GOT3 (cell line): ENCODE data around the gene RNU5D-1.
"Not testable (repeated sequence)": the region's sequence is repeated elsewhere in the genome, so short reads cannot be mapped to it uniquely, and the experiment has no call there.

Source experiments
- DNase-seq: peaks from one replicate; lab custom pipeline; 2025; ENCODE audit warnings: mixed read lengths; lab: John Stamatoyannopoulos, UW

Gene RNU5D-1

DNA sequence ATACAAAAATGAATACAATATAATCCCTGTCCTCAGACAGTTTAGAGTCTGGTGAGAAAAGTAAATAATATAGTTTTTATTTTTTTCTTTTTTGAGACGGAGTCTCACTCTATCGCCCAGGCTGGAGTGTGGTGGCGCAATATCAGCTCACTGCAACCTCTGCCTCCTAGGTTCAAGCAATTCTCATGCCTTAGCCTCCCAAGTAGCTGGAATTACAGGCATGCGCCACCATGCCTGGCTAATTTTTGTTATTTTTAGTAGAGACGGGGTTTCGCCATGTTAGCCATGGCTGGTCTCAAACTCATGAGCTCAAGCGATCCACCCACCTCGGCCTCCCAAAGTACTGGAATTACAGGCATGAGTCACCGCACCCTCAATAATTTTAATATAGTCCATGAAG lies 31.6 kb downstream of the RNU5D-1 start:
- DNase-seq: not testable (repeated sequence)

DNA sequence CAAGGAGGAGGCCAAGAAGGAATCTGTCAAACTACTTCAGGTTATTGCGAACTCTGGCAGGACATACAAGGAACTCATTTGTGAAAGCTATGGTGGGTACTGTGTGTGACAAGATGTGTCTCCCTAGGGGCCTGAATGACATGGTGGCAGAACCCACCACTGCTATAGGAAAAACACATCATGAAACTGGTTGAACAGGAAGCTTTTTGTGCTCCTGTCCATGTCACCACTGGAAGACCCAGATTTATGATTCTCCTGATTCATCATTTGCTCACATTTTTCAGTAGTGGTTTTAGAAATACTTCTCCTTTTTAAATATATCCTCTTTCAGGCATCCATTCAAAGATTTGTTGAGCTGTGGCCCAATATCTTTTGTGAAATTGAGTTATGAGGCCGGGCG lies 32.8 kb downstream of the RNU5D-1 start:
- DNase-seq: no peak

DNA sequence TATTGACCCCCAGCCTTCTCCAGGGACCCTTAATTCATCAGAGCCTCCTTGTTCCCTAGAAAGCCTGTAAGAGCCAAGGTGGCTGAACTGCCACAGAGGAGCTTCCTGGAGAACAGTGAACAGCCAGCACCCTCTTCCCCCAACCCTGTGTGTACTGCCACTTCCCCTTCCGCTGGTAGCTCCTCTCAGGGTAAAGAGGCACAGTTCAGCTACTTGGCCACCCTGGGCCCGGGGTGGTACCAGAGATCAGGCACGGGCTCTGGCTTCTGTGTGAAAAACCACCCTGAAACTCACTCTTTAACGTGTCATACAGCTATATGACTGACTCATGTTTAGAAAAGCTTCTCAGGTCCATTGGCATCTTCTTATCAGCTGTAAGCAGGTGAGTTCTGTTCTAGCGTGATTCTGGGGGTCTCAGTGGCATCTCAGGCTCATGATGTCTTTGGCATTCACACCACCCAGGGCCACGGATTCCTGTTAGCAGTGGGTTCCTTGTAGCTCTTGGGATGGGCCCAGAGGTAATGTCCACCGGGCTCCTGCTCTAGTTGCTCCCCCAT lies 34.1 kb downstream of the RNU5D-1 start:
- DNase-seq: no peak

DNA sequence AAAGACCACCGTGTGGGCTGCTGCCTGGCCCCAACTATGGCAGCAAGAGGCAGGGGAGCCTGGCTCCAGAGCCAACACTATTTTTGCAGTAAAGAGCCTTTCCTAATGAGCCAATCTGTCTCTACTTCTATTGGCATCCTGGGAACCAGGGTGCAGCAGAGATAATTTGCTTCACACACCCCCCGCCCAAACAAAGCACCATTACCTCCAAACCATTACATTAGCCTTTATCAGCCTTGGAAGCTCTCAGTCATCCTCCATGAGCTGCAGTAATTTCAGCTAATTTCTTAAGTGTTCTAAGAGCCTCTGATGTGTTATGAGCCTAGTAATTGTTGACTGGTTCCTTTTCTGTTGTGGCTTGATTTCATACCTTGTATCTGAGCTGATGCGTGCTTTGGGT lies 34.9 kb downstream of the RNU5D-1 start:
- DNase-seq: no peak

DNA sequence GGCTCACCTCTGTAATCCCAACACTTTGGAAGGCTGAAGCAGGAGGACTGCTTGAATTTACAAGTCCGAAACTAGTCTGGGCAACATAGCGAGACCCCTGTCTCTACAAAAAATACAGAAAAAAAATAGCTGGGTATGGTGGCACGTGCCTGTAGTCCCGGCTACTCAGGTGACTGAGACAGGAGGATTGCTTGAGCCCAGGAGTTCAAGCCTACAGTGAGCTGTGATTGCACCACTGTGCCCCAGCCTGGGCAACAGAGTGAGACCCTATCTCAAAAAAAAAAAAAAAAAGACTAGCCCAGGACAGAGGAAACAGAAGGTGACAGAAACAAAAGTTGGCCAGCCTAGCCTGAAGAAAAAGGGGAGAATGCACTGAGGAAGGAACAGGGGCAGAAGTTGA lies 35.3 kb downstream of the RNU5D-1 start:
- no peak for DNase-seq

DNA sequence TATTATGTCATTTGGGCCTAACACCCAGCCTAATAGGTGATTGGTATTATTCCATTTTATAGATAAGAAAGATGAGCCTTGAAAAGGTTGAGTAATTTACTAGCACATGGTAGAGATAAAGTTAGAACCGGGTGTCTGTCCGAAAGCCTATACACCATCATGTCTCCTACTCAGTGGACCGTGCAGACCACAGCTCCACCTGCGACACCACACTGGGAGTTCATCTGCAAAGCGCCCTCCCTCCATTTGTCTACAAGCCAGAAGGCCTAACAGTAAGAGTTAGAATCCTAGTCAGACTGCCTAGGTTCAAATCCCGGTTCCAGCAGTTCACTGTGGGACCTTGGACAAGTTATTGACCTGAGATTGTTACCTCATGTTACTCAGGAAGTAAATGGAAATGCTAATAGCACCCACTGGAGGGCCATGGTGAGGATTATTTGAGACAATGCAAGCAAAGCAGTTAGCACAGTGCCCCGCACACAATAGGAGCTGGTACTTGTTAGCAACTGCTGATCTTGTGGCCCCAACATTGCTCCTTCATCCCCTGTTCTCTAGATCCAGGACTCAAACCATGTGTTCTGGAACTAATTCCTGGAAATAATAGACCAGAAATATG lies 36.0 kb downstream of the RNU5D-1 start:
- no peak for DNase-seq

DNA sequence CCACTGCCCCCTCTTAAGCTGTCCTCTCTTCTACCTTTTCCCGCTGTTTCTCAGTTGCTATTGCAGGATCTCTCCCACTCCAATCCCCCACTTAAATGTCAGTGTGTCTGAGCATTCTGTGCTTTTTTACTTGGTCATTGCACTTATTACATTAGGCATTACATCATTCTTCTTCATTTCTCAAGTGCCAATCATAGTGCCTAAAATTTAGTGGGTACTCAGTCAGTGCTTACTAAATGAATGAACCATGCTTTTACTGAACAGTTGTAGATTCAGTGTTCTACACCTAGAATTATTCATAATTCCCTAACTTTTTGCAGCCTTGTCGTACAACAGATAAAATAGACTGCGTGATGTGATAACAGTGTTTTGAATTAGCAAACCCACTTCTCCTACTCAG lies 37.1 kb downstream of the RNU5D-1 start:
- DNase-seq: no peak

DNA sequence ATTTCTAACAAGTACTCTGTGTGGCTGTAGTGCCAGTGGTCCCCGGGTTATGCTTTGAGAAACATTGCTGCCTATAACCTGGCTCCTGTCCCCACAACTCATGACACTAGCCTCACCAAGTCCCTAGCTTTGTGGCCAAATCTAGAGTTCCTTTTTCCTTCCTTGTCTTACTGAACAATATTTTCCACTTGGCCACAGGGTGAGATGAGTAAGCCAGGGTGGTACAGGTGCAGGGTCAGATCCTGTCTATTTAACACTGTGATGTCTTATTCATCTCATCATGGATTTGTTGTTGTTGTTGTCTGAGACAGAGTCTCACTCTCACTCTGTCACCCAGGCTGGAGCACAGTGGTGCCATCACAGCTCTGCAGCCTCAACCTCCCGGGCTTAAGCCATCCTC lies 37.8 kb downstream of the RNU5D-1 start:
- no peak for DNase-seq

DNA sequence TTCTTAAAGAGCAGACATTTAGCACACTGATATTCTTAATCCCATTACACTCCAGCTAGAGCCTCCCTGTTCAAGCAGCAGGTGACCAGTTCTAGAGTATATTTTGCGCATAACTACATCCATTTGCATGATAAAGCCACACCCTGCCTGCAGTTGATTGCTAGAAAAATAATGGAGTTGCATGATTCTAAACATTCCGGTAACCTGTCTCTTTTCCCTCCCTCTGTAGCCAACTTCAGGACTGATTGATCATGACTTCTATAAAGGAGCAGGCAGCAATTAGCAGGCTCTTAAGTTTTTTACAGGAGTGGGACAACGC lies 41.6 kb downstream of the RNU5D-1 start:
- no peak for DNase-seq

DNA sequence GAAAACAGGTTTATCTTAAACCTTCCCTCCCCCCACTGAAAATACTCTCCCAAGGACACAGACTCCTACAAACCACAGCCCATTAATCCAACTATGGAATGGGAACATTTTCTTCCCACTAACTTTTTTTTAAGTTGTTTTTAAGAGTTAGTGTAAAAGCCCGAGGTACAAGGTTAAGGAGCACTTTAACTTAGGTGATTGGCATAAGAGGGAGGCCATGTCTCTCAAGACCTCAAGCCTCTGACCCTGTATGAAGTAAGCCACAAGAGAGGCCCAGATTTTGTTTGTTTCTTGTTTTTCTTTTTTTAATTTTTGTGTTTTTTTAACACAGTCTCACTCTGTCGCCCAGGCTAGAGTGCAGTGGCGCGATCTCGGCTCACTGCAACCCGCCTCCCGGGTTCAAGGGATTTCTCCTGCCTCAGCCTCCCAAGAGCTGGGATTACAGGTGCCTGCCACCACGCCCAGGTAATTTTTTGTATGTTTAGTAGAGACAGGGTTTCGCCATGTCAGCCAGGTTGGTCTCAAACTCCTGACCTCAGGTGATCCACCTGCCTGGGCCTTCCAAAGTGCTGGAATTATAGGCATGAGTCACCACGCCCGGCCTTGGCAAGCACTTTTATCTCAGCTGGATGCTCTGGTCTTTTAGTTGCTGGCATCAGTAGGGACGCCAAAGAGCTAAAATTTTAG lies 42.1 kb downstream of the RNU5D-1 start:
- no peak for DNase-seq

DNA sequence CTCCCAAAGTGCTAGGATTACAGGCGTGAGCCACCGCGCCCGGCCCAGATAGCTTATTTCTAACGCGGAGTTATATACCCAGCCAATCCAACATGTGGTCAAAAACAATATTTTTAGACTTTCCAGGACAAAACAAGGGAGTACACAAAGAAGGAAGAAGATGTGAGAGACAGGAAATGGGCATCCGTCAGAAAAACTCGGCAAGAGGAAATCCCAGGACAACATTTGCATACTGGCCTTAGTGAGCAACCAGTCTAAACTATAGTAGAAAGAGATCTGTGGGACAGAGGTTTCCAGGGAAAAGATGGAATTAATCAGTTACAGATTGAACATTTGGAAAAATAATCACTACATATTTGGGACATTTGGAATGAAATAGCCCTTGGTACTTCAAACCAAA lies 45.1 kb downstream of the RNU5D-1 start:
- no peak for DNase-seq

DNA sequence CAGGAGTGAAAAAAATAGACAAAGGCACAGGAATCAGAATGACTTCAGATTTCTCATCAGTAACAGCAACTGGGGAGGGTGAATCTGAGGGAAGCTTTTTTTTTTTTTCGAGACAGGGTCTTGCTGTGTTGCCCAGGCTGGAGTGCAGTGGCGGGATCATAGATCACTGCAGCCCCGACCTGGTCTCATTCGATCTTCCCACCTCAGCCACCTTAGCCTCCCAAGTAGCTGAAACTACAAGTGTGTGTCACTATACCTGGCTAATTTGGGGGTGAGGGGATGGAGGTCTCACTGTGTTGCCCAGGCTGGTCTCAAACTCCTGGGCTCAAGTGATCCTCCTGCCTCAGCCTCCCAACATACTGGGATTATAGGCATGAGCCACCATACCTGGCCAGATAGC lies 45.8 kb downstream of the RNU5D-1 start:
- no peak for DNase-seq

DNA sequence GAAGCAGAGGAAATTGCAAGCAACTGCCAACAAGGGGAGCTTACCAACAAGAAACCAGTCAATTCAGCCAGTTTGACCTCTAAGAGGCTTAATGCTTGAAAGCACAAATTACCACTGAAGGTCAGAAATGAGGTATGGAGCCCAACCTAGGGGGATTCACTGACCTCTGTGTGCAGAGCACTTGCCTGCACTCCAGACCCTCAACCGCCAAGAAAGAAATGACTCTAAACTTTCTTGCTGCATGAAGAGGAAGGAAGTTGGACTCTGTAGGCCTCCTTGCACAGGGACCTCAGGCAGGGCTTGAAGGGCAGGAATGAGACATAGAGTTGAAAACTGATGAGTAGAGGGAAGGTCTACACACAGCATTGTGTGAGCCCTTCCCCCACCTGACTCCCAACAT lies 46.4 kb downstream of the RNU5D-1 start:
- DNase-seq: no peak

DNA sequence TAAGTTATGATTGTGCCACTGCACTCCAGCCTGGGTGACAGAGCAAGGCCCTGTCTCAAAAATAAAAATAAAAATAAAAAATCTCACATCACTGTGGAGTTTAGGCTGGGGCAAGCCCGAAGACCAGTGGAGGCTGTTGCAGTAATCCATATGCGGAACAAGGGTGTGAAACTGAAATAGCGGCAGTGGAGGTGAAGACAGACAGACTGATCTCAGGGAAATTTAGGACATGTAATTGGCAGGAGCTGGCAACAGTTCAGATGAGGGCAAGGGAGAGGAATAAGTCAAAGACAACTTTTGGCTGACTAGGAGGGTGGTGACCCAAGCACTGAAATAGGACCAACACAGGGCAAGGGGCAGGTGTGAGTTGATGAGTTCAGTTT lies 48.1 kb downstream of the RNU5D-1 start:
- no peak for DNase-seq

DNA sequence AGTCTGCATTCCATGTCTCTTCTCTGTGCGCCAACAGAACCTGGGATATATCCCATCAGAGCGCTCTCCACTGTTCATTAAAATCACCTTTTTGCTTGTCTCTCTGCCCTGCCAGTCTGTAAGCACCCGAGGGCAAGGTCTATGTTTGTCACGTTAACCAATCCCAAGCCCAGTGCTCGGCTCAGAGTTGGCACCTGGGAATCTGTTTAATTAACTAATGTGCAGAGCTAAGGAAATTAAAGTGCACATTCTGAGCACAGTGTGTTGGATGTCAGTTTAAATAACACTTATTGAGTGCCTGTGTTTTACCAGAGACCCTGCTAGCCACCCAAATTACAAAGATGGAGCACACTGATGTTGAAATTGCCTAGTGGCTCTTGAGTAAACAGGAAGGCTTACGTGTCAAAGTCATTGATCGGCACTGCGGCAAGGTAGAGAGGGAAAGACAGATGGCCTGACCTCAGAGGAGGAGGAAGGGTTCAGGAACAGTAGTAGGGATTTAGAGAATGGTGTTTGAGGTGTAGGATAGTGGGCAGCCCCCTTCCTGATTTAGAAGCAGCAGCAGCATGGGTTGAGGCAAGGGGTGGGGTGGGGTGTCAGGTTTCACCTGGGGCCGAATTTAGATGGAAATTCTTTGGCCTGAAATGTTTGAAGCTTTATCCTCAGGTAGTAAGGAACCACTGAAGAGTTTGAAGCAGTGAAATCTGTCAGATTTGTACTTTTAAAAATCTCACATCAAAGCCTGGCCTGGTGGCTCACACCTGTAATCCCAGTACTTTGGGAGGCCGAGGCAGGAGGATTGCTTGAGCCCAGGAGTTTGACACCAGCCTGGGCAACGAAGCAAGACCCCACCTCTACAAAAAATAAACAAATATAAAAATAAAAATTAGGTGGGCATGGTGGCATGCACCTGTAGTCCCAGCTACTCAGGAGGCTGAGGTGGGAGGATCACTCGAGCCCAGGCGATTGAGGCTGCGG lies 48.8 kb downstream of the RNU5D-1 start:
- no peak for DNase-seq
